Measurements from ENCODE around the gene NR2F1-AS1.
"Not testable (repeated sequence)": the region's sequence is repeated elsewhere in the genome, so short reads cannot be mapped to it uniquely, and the experiment has no call there.

Gene NR2F1-AS1

GRCh38 chr5:93517828-93518227 is 63.2 kb downstream of the NR2F1-AS1 start:
- no peak for DNase-seq

- no peak for DNase-seq
Observed at GRCh38 chr5:93513298-93513697, 67.7 kb downstream of the NR2F1-AS1 start.

GRCh38 chr5:93512799-93513198 is 68.2 kb downstream of the NR2F1-AS1 start:
- no peak for DNase-seq

- no peak for DNase-seq
Observed at GRCh38 chr5:93511445-93511844, 69.6 kb downstream of the NR2F1-AS1 start.

GRCh38 chr5:93510626-93511380 is 70.2 kb downstream of the NR2F1-AS1 start:
- DNase-seq, result no peak

GRCh38 chr5:93505553-93505952 is 75.5 kb downstream of the NR2F1-AS1 start:
- not testable (repeated sequence) for DNase-seq

- DNase-seq, result no peak
Observed at GRCh38 chr5:93503598-93504067, 77.4 kb downstream of the NR2F1-AS1 start.

GRCh38 chr5:93497096-93497495 is 83.9 kb downstream of the NR2F1-AS1 start:
- DNase-seq, result no peak

- DNase-seq, result no peak
Observed at GRCh38 chr5:93479982-93480509, 101.0 kb downstream of the NR2F1-AS1 start.

GRCh38 chr5:93477816-93478215 is 103.2 kb downstream of the NR2F1-AS1 start:
- no peak for DNase-seq

- DNase-seq, result no peak
Observed at GRCh38 chr5:93476251-93476742, 104.7 kb downstream of the NR2F1-AS1 start.

GRCh38 chr5:93462916-93463315 is 118.1 kb downstream of the NR2F1-AS1 start:
- DNase-seq, result no peak

GRCh38 chr5:93461756-93462155 is 119.3 kb downstream of the NR2F1-AS1 start:
- DNase-seq, result no peak

- no peak for DNase-seq
Observed at GRCh38 chr5:93460286-93460685, 120.7 kb downstream of the NR2F1-AS1 start.

- not testable (repeated sequence) for DNase-seq
Observed at GRCh38 chr5:93456796-93457195, 124.2 kb downstream of the NR2F1-AS1 start.

- no peak for DNase-seq
Observed at GRCh38 chr5:93454896-93455295, 126.1 kb downstream of the NR2F1-AS1 start.

- DNase-seq, result no peak
Observed at GRCh38 chr5:93452255-93452654, 128.8 kb downstream of the NR2F1-AS1 start.

- no peak for DNase-seq
Observed at GRCh38 chr5:93438124-93438523, 142.9 kb downstream of the NR2F1-AS1 start.

- DNase-seq, result no peak
Observed at GRCh38 chr5:93436083-93436482, 144.9 kb downstream of the NR2F1-AS1 start.

GRCh38 chr5:93433422-93433821 is 147.6 kb downstream of the NR2F1-AS1 start:
- no peak for DNase-seq

- no peak for DNase-seq
Observed at GRCh38 chr5:93431250-93431649, 149.8 kb downstream of the NR2F1-AS1 start.

- no peak for DNase-seq
Observed at GRCh38 chr5:93430673-93431199, 150.3 kb downstream of the NR2F1-AS1 start.

- DNase-seq, result no peak
Observed at GRCh38 chr5:93430118-93430517, 150.9 kb downstream of the NR2F1-AS1 start.

GRCh38 chr5:93428868-93429267 is 152.2 kb downstream of the NR2F1-AS1 start:
- no peak for DNase-seq
